SK-N-MC (cell line): ENCODE measurements around the gene HM13.
A peak's percentile ranks its signal among the peaks of the same experiment; 100 is the strongest.

Source experiments
- DNase-seq: peaks from one replicate; pipeline ENCODE4 v3.0.0-alpha.2; 2011; ENCODE audit warnings: low read depth, low spot score
- H3K27ac ChIP-seq: fragments of 200-600 bp; sonication (generic); 2 replicates; pipeline ENCODE4 v1.5.1; 2016; ENCODE audit warnings: mixed run types
- H3K36me3 ChIP-seq: fragments of 200-600 bp; sonication (generic); 2 replicates; pipeline ENCODE4 v1.6.1; 2017; ENCODE audit warnings: antibody characterized with exemption, low read length, mixed read lengths; ENCODE audit not compliant: insufficient read depth
- H3K4me3 ChIP-seq: fragments of 200-600 bp; sonication (generic); 2 replicates; pipeline ENCODE4 v1.5.1; 2016
- H3K9ac ChIP-seq: fragments of 200-600 bp; sonication (generic); 2 replicates; pipeline ENCODE4 v1.8.0; 2017; ENCODE audit warnings: mixed run types, mixed read lengths; ENCODE audit not compliant: insufficient read length
- H3K9me3 ChIP-seq: fragments of 200-600 bp; sonication (generic); 2 replicates; pipeline ENCODE4 v1.6.1; 2017; ENCODE audit warnings: low read depth, mild to moderate bottlenecking, antibody characterized with exemption, low read length, moderate library complexity, mixed read lengths
- EZH2 ChIP-seq: fragments of 200-600 bp; sonication (generic); IDR thresholded peaks from one replicate; pipeline ENCODE4 v1.6.1; 2017; ENCODE audit warnings: antibody characterized with exemption
- FOXP2 ChIP-seq: optimal IDR thresholded peaks from 2 replicates; pipeline ENCODE3; 2011; ENCODE audit warnings: mild to moderate bottlenecking, moderate library complexity; ENCODE audit not compliant: insufficient read depth; ENCODE audit errors: extremely low read length, control extremely low read depth
- POLR2AphosphoS5 ChIP-seq: IDR thresholded peaks from 2 replicates; pipeline ENCODE4 v1.6.1; 2012; ENCODE audit warnings: mild to moderate bottlenecking, low read depth, low read length, borderline replicate concordance

Gene HM13

DNA sequence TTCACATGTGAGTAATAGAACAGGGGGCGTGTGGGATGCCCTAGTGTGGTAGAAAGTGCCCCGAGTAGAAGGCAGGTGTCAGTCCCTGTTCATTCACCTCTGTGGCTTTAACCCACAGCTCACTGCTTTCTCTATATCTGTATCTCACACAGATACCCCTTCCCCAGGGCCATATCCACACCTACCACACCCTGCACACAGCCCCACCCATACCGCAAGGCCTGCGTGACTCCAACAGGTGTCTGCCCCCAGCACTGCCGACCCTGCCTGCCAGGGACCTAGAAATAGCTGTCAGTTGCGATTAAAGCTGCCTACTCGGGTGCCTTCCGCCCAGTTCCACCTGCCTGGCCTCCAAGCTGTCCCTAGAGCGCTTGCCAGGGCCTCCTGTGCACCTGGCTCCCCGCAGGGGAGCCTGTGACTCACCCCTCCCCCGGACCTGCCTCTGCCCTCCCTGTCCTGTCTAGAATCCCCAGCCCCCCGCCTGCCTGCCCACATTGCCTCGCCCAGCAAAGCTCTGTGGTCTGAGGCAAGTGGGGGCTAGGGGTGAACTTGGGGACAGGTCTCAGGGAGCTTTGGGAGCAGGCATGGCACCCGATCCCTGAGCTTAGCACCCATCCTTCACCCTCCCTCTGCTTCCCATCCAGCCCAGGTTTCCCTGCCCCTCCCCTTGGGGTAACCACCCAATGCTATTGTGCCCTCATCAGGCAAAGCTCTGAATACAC is 52.6 kb downstream of the HM13 start:
- DNase-seq, result no peak

DNA sequence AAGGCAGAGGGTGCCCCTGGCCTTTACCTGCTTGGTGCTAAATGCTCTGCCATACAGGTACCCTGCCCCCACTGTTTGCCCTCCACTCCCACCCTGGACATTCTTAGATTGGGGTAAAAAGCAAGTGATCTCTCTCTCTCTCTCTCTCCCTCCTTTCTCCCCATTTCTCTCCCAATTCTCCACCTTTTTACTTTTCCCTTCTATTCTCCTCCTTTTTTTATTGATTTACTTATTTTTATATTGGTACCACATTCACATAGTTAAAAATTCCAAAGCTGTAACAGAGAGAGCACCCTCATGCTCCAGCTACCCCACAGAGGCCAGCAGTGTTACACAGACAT is 53.1 kb downstream of the HM13 start:
- peaks cover 21% of the 10 kb centered on the region for H3K36me3 ChIP-seq
- no peak for DNase-seq
- no peak for TF ChIP-seq FOXP2
- no peak for TF ChIP-seq EZH2
- no peak for TF ChIP-seq POLR2AphosphoS5
- no peaks in the 10 kb centered on the region for H3K9me3 ChIP-seq
- no peak overlapping the region for H3K4me3 ChIP-seq
- H3K27ac ChIP-seq, result peak overlapping the region; percentile 48; the same call in 1 of the 2 replicates
- no peak overlapping the region for H3K9ac ChIP-seq

More for the DNA sequence above, 52.6 kb downstream of the HM13 start:
- Histone ChIP-seq H3K36me3 (peaks cover 26% of the 10 kb centered on the region), H3K27ac (peak overlapping the region; percentile 48; the same call in 1 of the 2 replicates), H3K9ac (no peak overlapping the region), H3K9me3 (no peaks in the 10 kb centered on the region), H3K4me3 (no peak overlapping the region)
- peak; percentile 19; the same call in 1 of the 2 replicates for TF ChIP-seq POLR2AphosphoS5
- no peak for TF ChIP-seq FOXP2
- no peak for TF ChIP-seq EZH2

DNA sequence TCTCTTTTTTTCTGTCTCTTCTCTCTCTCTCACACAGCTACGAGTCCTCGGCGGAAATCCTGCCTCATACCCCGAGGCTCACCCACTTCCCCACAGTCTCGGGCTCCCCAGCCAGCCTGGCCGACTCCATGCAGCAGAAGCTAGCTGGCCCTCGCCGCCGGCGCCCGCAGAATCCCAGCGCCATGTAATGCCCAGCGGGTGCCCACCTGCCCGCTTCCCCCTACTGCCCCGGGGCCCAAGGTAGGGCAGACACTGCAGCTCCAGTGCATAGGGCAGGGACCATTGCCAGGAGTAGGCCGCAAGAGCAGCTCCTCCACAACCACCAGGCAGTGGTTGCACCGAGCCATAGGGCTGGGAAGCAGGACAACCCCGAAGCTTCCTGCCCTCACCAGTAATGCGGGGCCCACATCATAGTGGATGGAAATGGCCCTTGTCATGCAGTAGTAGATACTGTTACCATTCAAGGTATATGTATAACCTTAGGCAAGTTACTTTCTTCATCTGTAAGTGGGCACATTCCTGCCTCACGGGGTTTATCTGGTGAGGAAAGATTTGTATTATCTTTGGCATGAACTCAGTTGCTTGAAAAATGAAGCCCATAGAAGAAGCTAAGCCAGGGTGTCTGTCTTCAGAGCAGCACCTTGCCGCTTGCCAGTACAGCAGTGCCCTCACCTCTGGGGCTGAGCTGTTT is 53.9 kb downstream of the HM13 start:
- TF ChIP-seq EZH2 (no peak), FOXP2 (no peak), POLR2AphosphoS5 (no peak)
- H3K27ac ChIP-seq, result peak overlapping the region; percentile 48; the same call in 1 of the 2 replicates
- no peak for DNase-seq
- H3K9ac ChIP-seq, result no peak overlapping the region
- no peak overlapping the region for H3K4me3 ChIP-seq
- peaks cover 12% of the 10 kb centered on the region for H3K36me3 ChIP-seq
- no peaks in the 10 kb centered on the region for H3K9me3 ChIP-seq

DNA sequence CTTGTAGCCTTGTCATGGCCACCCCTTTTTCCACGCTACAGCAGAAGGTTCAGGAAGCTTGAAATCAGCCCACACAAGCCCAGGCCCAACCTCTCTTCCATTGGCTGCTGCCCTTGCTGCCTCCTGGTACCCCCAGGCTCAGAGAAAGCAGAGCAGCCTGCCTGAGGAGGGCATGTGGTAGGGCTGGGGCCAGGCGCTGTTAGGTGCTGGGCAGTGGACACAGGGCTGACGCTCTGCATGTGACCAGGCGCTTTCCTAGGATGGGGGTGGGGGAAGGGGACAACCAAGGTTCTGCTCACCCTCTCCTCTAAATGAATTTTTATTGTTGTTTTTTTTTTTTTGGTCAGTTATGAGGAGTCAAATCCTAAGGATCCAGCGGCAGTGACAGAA is 54.5 kb downstream of the HM13 start:
- no peak overlapping the region for H3K4me3 ChIP-seq
- no peak for DNase-seq
- H3K9ac ChIP-seq, result no peak overlapping the region
- H3K27ac ChIP-seq, result 0 out of 2 replicates have a peak overlapping the region, but pooled peaks have one; percentile 48
- H3K36me3 ChIP-seq, result peaks cover 7% of the 10 kb centered on the region; the same call in 1 of the 2 replicates
- no peaks in the 10 kb centered on the region for H3K9me3 ChIP-seq
- TF ChIP-seq EZH2 (no peak), FOXP2 (no peak), POLR2AphosphoS5 (no peak)

DNA sequence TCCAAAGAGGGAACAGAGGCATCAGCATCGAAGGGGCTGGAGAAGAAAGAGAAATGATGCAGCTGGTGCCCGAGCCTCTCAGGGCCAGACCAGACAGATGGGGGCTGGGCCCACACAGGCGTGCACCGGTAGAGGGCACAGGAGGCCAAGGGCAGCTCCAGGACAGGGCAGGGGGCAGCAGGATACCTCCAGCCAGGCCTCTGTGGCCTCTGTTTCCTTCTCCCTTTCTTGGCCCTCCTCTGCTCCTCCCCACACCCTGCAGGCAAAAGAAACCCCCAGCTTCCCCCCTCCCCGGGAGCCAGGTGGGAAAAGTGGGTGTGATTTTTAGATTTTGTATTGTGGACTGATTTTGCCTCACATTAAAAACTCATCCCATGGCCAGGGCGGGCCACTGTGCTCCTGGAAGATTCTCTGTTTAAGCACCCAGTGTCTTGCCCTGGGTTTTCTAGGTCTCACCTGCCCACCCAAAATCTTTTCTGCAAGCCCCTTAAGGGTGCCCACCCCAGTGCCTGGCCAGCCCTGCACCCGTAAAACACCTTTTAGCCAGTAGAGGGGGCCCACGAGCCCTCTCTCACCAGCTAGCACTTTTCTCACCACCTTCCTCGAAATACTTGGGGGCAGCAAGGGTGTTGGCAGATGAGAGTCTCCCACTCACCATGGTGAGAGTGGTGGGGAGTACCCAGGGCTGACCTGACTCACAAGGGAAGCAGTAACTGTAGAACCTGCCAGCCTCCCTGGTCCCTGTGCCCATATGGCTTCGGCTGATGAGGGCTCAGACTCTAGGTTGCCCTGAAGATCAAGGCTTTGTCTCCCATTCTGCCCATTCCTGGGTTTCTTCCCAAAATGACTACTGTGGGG is 55.1 kb downstream of the HM13 start:
- no peak overlapping the region for H3K4me3 ChIP-seq
- no peak for DNase-seq
- peak overlapping the region; percentile 74 for H3K27ac ChIP-seq
- peaks cover under 1% of the 10 kb centered on the region; the same call in 1 of the 2 replicates for H3K36me3 ChIP-seq
- H3K9me3 ChIP-seq, result no peaks in the 10 kb centered on the region
- H3K9ac ChIP-seq, result no peak overlapping the region
- TF ChIP-seq FOXP2 (no peak), POLR2AphosphoS5 (no peak), EZH2 (no peak)

DNA sequence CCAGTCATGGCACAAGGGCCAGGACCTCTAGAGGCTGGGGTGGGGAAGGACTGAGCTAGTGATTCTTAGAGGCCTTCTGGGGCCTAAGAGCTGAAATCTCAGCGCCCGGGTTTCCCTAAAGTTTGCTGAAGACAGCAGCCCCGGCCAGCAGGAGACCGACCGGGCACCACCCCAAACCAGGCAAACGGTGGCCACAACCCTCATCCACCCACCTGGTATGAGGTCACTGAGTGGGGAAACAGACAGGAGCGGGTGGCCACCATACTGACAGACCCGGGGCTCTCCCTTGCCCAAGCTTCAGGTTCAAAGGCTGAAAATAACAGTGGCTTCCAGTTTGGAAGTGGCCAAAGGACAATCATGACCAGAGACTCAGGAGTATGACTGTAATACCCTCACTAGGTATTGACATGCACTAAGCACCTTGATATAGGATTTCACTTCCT is 55.8 kb downstream of the HM13 start:
- no peak overlapping the region for H3K9ac ChIP-seq
- peak overlapping the region; percentile 74 for H3K27ac ChIP-seq
- H3K4me3 ChIP-seq, result no peak overlapping the region
- DNase-seq, result no peak
- TF ChIP-seq FOXP2, result no peak
- TF ChIP-seq POLR2AphosphoS5, result no peak
- TF ChIP-seq EZH2, result no peak
- no peaks in the 10 kb centered on the region for H3K9me3 ChIP-seq
- no peaks in the 10 kb centered on the region; the same call in 1 of the 2 replicates for H3K36me3 ChIP-seq

DNA sequence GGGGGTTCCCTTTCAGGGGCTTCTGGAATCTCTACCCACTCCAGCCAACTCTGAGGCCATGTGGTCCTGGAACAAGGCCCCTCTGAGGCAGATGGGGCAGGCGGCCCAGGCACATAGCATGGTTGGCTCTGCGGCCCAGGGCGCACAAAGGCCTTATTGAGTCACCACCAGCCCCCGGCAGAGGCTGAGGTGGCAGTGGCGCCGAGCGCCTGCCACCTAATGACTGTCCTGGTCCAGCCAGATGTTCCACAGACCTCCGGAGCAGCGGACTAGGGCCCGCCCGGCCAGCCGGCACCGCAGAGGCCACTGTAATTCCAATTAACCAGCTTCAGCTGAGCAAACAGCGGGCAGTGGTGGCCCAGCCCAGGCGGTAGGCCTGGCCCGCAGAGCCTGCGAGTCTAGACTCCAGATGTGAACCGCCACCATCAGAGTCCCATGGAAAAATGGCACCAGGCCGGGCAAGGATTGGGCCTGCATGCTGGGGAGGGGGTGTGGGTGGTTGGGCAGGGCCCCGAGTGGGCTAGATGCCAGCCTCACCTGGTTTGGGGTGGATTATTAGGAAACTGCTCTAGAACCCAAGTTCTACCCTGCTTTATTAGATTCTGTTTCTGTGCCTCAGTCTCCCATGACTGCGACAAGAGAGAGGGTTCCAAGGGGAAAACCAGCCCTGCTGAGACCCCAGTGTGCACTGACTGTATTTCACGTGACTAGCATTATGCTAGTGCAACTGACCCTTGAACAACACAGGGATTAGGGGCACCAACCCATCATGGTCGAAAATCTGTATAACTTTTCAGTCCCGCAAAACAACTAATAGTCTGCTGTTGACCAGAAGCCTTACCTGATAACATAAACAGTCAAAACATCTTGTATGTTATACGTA is 56.7 kb downstream of the HM13 start:
- Histone ChIP-seq H3K27ac (peak overlapping the region; percentile 74), H3K36me3 (no peaks in the 10 kb centered on the region; the same call in 1 of the 2 replicates), H3K4me3 (no peak overlapping the region), H3K9me3 (no peaks in the 10 kb centered on the region), H3K9ac (no peak overlapping the region)
- DNase-seq, result no peak
- TF ChIP-seq POLR2AphosphoS5, result no peak
- TF ChIP-seq FOXP2, result no peak
- no peak for TF ChIP-seq EZH2
